Hematopoietic multipotent progenitor cell treated with erythropoietin and hydrocortisone succinate and interleukin-3 and kit ligand, for 17 days (in vitro differentiated cells): ENCODE data around the gene CTNNAL1.
"Not testable (repeated sequence)": the region's sequence is repeated elsewhere in the genome, so short reads cannot be mapped to it uniquely, and the experiment has no call there.

Experiments used
- DNase-seq: peaks from one replicate; pipeline ENCODE4 v3.0.0-alpha.2; 2015; ENCODE audit warnings: low spot score

The CTNNAL1 gene

DNA sequence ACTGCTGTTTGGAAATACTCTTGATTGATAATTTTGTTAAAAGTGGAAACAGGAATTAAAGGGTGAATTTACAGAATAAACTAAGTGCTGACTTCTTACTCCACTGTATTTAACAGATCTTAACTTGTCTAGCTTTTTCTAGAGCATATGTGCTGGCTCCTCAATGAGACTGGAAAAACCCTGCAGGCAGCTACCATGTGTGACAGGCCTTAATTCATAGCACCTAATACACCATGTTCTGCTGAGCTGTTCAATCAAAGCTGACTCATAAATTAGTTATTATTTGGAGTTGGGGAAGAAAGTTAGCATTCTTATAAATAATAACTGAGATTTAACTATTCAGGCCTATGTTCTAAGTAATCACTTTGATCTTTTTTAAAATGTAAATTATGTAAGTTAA is 29.4 kb downstream of the CTNNAL1 start:
- DNase-seq = no peak

DNA sequence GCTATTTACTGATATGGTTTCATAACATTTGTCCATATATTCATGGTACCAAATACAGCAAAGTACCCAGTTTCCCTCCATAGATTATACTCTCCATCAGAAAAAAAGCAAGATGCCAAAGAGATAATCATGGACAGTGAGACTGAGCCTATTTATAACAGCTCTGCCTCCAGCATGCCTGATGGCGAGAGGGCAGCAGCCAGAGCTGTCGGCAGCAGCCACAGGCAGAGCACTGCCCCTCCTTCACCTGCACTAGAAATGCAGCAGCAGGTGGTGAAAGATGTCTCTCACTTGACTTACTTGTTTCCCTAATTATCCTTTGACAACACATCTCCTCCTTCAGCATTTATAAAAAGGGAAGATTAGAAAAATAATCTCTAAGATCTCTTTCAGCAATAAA is 32.4 kb downstream of the CTNNAL1 start:
- DNase-seq = no peak

DNA sequence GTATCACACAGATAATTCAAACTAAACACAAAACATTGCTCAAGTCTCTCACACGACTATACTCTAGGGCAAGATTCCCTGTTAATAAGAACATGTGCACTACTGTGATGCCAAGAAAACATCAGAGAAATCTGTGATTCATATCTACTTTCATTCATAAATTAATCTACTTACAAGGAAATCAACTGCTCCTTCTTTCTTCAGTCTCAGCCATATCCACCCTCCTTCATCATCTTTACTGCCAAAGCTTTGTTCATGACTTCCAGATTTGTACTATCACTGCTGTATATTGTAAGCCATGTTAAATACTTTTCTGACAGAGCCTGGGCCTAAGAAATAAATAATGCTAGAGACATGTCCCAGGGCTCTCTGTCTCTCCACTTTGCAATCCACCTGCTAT is 35.1 kb downstream of the CTNNAL1 start:
- DNase-seq = no peak

DNA sequence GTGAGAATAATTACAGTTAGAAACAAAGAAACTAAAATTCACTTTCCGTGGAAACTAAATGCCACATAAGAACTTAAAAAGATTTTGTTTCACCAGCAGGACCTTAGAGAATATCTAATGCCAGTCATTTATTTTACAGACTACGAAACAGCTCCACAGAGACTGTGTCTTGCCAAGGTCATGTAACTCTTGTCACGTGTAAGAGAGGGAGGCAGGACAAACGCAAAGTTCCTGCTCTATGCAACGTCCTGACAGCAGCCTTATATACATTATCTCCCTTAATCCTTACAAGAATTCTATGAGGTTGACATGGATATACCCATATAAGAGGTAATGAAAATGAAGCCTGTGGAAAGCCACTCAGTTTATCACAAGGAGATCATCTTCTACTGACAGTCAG is 39.4 kb downstream of the CTNNAL1 start:
- DNase-seq = no peak

DNA sequence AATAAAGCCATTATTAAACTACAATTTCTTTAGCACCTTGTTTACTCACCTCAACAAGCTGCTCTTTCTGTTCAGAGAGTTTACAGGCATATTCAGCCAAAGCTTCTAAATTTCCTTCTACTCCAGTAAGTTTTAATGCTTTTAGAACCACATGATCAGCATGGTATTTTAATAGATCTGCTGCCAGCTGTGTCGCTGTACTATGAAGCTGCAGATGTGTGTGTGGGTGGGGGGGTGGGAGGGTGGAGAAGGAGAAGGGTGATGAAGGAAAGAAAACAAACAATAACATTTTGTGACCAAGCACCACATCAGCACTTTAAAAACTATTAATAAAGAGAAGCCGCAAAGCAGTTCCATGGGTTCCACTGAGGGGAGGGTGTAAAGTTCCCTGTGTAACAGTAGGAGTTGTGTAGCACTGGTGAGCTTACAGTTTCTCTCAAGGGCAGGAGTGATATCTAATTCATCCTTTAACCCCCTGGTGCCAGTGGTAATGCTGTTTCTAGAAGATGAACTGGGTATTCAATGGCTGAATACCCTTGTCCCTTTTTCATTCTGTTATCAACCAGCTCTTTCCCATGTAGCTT is 40.6 kb downstream of the CTNNAL1 start:
- DNase-seq = no peak

DNA sequence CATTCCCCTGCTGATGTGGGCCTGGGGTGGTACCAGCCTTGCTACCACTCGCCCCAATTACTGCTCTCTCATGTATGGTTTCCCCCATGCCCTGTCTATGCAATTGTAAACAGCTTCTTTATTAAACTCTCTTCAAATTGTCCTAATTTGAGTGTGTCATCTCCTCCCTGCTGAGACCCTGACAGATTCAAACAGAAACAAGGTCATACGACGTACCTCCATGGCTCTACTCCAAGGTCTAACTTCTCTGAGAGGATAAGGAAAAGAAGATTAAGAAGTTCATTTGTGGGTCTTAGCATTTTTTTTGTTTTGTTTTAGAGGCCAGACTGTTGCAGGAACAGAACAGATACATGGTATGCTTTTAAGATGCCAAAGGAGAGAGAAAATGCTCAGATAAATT is 41.1 kb downstream of the CTNNAL1 start:
- DNase-seq = no peak

- DNase-seq = not testable (repeated sequence)
Observed at GRCh38 chr9:108971392-108971791, 41.9 kb downstream of the CTNNAL1 start.

DNA sequence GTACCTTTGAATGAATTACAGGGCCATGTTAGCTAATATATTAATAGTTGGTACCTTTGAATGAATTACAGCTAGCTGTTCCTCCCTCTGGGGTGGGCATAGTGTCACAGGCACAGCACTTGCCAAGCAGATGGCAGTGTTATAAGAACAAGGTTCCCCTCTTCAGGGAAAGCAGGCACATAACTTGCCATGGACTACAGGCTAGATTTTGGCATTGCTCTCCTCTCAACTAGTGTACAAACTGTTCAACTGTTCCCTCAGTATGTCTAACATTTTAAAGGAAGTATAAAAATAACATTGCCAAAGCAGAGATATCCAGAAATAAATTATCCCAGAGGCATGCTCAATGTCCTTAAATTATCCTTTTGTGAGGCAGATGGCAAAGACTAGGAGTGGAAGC is 45.4 kb downstream of the CTNNAL1 start:
- no peak for DNase-seq

DNA sequence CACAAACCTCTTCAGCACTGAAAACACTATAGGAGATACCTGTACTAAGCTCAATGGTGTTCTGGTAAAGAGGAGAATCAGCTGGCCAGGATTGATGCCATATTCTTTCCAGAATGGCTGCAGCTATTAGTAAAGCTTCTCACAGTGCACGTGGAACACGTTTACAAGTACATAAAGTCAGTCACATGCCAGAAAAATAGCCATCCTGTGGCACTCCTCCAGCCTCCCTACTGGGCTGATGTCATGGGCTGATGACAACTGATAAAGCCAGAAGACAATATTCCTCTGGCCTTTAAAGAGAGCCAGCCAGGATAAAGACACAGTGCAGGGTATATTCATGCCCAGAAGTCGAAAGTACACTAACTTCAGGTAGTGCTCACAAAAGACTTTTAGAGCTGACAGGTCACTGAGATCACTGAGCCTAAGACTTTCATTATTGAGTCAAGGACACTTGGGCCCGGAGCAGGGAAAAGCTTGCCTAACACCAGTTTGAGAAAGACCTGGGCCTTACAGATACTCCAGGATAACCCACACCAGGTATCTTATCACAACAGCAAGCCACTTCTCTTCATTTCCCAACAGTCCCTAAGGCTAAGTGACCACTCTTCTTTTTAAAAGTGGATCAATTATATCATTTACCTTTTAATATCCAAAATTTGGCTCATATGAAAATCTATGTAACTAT is 49.7 kb downstream of the CTNNAL1 start:
- peak; percentile 33 for DNase-seq

GRCh38 chr9:108961151-108961550 is 52.1 kb downstream of the CTNNAL1 start:
- DNase-seq = no peak

DNA sequence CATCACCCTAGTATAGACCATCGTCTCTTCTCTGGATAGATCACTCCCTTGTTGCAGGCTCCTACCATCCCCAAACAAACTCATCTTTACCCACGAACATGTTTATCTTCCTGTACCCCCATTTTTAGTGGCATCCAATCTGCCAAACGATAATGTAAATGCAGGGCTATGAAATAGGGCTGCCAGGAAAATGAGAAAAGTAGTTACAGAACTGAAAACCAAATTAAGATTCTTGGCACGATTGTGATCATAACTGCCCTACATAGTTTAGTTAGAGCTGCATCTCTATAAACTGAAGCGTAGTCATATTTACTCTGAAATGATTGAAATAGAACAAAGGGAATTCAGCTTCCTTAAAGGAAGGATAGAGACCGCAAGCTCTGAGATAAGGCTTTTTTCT is 53.0 kb downstream of the CTNNAL1 start:
- no peak for DNase-seq

DNA sequence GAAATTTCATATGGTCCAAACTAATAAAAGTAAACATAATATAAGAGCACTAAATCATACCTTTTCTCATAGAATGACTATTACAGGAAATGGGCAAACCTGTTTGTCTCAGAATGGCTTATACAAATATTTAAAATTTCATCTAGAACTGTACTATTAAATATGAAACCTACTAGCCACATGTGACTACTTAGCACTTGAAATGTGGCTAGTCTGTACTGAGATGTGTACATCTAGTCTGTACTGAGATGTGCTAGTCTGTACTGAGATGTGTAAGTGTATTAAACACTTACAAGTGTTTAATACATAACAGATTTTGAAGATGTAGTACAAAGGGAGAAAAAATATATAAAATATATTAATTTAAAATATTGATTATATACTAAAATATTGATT is 56.7 kb downstream of the CTNNAL1 start:
- no peak for DNase-seq

GRCh38 chr9:108956022-108956630 is 57.2 kb downstream of the CTNNAL1 start:
- no peak for DNase-seq

DNA sequence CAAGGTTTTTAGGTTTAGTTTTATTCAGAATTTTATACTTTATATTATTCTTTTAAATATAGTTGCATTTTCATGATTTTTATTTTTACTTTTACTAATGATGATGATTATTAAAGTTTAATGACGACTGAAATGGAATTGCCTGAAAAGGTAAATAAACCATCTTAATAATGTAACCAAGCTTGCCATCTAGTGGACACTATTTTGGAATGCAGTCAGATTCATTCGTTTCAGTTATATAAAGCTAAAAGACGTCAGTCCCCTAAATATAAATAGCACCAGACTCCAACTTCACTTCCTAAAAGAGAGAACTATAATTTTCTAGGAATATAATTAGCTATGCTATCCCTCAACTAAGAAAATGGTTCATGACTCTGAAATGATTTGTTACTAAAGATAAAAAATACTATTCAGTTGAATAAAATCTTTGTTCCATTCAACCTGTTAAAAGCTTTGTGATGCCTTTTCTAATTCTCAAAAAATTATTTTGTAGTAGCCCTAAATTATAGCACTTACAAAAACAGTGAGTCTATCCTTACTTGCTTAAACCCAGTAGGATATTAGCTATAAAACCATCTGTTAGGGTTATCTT is 59.2 kb downstream of the CTNNAL1 start:
- peak; percentile 76 for DNase-seq

DNA sequence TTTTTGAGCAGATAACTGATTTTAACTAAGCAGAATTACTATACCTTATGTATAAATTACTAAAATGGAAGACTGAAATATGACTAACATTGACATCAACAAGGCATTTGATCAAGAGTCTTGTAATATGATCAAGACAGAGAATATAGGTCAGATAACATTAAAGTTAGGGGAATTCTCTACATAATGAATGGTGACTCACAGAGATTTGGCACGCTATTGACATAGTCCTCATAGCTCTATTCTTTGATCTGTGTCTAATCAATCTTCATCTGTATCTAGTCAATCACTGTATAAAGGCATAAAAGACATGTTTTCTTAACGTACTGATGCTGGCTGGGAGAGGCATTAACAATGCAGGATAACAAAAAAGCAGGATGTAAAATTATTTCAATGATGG is 61.7 kb downstream of the CTNNAL1 start:
- DNase-seq = no peak

- DNase-seq = no peak
Observed at GRCh38 chr9:108950168-108950567, 63.1 kb downstream of the CTNNAL1 start.

- DNase-seq = no peak
Observed at GRCh38 chr9:108939975-108940374, 73.3 kb downstream of the CTNNAL1 start.

DNA sequence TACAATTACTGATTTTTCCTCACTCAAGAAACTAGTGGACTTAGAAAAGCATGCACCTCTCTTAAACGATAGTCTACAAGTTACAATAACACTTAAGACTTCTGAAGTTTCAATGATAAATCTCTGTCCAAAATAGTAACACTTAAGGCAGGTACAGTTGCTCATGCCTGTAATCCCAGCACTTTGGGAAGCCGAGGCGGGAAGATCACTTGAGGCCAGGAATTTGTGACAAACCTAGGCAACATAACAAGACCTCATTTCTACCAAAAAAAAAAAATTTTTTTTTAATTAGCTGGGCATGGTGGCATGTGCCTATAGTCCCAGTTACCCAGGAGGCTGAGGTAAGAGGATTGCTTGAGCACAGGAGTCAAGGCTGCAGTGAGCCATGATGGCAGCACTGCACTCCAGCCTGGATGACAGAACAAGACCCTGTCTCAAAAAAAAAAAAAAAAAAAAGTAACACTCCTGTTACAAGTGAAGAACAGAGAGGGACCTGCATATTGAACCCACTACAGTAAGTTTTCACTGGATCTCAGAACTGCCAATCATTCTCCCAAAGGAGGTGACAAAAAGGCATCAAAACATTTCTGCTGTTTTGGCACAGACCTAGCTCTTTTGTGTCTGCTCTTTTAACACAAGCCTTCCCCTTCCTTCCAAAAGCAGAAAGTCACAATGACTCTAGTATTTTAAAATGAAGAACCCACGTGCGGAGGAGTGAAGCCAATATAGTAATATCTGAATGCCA is 75.6 kb downstream of the CTNNAL1 start:
- no peak for DNase-seq

DNA sequence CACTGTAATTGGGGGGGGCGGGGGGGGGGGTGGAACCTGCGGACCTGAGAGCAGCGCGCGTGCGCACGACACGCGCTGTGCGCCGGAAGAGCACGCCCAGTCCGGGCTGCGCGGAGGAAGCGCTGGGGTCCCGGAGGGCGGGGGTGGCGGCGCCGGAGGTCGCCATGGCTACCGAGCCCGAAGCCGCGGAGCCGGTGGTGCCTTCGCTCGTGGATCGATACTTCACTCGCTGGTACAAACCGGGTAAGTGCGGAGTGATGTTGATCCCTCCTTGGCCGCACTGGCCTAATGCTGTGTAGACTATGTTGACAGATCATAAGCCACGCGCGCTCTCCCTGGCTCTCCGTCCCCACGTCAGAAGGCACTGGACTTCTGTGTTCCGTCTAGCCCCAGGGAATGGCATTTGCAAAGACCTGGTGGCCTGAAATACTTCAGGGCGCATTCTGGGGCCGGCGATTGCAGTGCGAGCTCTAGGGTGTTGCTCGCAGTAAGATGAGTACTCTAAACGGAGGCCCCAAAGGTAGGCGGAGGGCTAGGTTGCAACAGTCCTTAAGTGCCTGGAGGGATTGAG is 78.9 kb downstream of the CTNNAL1 start, which contains the start of gene ABITRAM:
Gene ABITRAM (plus strand): TSS at position 78 of the 571 bp plus-strand sequence. CDS start 87 bp downstream, at position 165.
- peak; percentile 90 for DNase-seq

DNA sequence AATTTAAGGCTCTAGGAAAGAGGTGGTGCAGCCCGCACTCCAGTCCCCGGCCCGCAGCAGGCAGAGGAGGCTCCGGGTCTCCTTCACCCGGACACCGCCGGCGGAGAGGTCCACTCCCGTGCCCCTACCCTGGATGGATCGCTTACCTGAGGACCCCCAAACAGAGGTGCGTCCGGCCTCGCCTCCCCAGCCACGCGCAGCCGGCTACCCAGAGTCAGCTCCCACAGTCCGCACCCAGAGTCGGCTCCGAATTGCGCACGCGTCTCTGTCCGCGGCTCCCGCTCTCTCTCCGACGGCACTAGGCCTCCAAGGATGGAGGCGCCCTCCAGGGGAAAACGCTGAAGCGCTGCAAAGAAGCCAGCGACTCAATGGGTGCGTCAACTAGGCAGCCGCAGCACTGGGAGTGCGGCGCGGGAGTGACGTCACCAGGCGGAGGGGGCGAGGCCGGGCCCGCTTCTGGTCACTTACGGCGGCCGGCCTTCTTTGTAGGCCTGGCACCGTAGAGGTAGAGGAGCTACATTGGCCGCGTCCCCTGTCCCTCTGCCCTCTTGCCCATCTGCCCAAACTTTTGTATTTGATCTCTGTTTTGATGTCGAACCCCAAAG is 79.5 kb downstream of the CTNNAL1 start, which contains the start of gene ELP1:
Gene ELP1 (minus strand): TSS at position 407 of the 605 bp plus-strand sequence. CDS start 2,978 bp downstream, outside the sequence.
- DNase-seq = peak; percentile 96

GRCh38 chr9:108933231-108933717 is 80.0 kb downstream of the CTNNAL1 start:
- peak; percentile 37 for DNase-seq
